Caco-2 (cell line): Measurements from ENCODE around the gene TGM1. TPM values are rescaled to one million over a fixed set of nuclear protein-coding genes. Genes with fewer than 3 reads are reported as not detected.

Source experiments
- BruUV-seq: library from RNA; stranded (reverse); fragments of 400-500 nt; replicated peaks from 2 replicates; lab custom pipeline; 2021; lab: Mats Ljungman, UMichigan
- CTCF ChIA-PET: fragments of 300-600 bp; sonication (Branson Sonifier 250); formaldehyde crosslinking; loops from one replicate; lab custom pipeline; 2022; ENCODE audit warnings: antibody characterized with exemption; lab: Charles Lee
- POLR2A ChIA-PET: fragments of 300-600 bp; sonication (Branson Sonifier 250); formaldehyde crosslinking; loops from one replicate; lab custom pipeline; 2022; ENCODE audit warnings: antibody characterized with exemption; lab: Charles Lee
- DNase-seq, 2 experiments: peaks; one replicate each; pipeline versions ENCODE4 v3.0.0 to v3.0.0-alpha.2; 2020 to 2022
- H3K27me3 ChIP-seq: replicated peaks from 2 replicates; pipeline ENCODE4 v1.6.0; 2011; ENCODE audit warnings: low read length; ENCODE audit not compliant: control insufficient read depth, insufficient read depth
- H3K36me3 ChIP-seq: 2 replicates; pipeline ENCODE4 v1.5.1; 2011; ENCODE audit warnings: low read length; ENCODE audit not compliant: control insufficient read depth, insufficient read depth
- H3K4me1 ChIP-seq: fragments of 250-450 bp; sonication (Bioruptor Pico); 2 replicates; pipeline ENCODE4 v1.5.1; 2020; ENCODE audit warnings: mild to moderate bottlenecking
- H3K4me3 ChIP-seq: 2 replicates; pipeline ENCODE4 v1.5.1; 2011; ENCODE audit warnings: low read depth, mild to moderate bottlenecking, control low read depth, low read length
- H3K9me3 ChIP-seq: fragments of 250-450 bp; sonication (Bioruptor Pico); 2 replicates; pipeline ENCODE4 v1.5.1; 2020; ENCODE audit warnings: mild to moderate bottlenecking, moderate library complexity
- H3K27ac Mint-ChIP-seq: one replicate; pipeline ENCODE4 v1.8.0; 2022; ENCODE audit warnings: mixed read lengths; ENCODE audit not compliant: unreplicated experiment
- H3K27me3 Mint-ChIP-seq: one replicate; pipeline ENCODE4 v1.8.0; 2022; ENCODE audit warnings: mixed read lengths; ENCODE audit not compliant: insufficient read depth, unreplicated experiment
- H3K36me3 Mint-ChIP-seq: one replicate; pipeline ENCODE4 v1.8.0; 2022; ENCODE audit warnings: mild to moderate bottlenecking, mixed read lengths; ENCODE audit not compliant: insufficient read depth, unreplicated experiment
- H3K4me1 Mint-ChIP-seq: one replicate; pipeline ENCODE4 v1.8.0; 2022; ENCODE audit warnings: low read depth, mixed read lengths; ENCODE audit not compliant: unreplicated experiment
- H3K4me3 Mint-ChIP-seq: one replicate; pipeline ENCODE4 v1.8.0; 2022; ENCODE audit warnings: mild to moderate bottlenecking, moderate library complexity, mixed read lengths; ENCODE audit not compliant: unreplicated experiment
- H3K9me3 Mint-ChIP-seq: one replicate; pipeline ENCODE4 v1.8.0; 2022; ENCODE audit warnings: mixed read lengths; ENCODE audit not compliant: unreplicated experiment
- CTCF ChIP-seq, 2 experiments: fragments of 200-600 bp in 1 of 2; IDR thresholded peaks; 1 replicate in 1 of 2; 2 replicates in 1 of 2; pipeline versions ENCODE4 v1.5.1 to v1.8.0; 2011 to 2022; ENCODE audit warnings: antibody characterized with exemption in 1 of 2, control low read depth in 1 of 2, inconsistent platforms in 1 of 2, low read depth in 1 of 2, low read length in 1 of 2, mild to moderate bottlenecking in 1 of 2, moderate library complexity in 1 of 2; ENCODE audit not compliant: insufficient read depth in 1 of 2, severe bottlenecking in 1 of 2, unreplicated experiment in 1 of 2
- intact Hi-C: fragments of 100-400 bp; cut with micrococcal nuclease; formaldehyde crosslinking; loops from one replicate; pipeline ENCODE4 v1.10.0; 2022; ENCODE audit not compliant: unreplicated experiment
- total RNA-seq: library from RNA; stranded (reverse); gene quantifications from 2 replicates; pipeline ENCODE4 v1.2.3, GENCODE V29; 2022

Gene TGM1
- total RNA-seq, 1 experiment from 2014 or later: 5.9 TPM

GRCh38 chr14:24278424-24278823 is 15.4 kb upstream of the TGM1 start:
- H3K4me3 Mint-ChIP-seq: no peak overlapping the region
- Histone ChIP-seq H3K27me3 (no peaks in the 10 kb centered on the region), H3K9me3 (no peaks in the 10 kb centered on the region), H3K36me3 (no peaks in the 10 kb centered on the region), H3K4me3 (no peak overlapping the region), H3K4me1 (no peaks in the 10 kb centered on the region; the same call in 1 of the 2 replicates)
- H3K4me1 Mint-ChIP-seq: no peaks in the 10 kb centered on the region
- H3K27me3 Mint-ChIP-seq: no peaks in the 10 kb centered on the region
- no peak for DNase-seq
- BruUV-seq: no TSS peak
- H3K9me3 Mint-ChIP-seq: no peaks in the 10 kb centered on the region
- H3K27ac Mint-ChIP-seq: no peak overlapping the region
- no peaks in the 10 kb centered on the region for H3K36me3 Mint-ChIP-seq
- POLR2A ChIA-PET: no interaction called here
- CTCF ChIA-PET: no interaction called here
- intact Hi-C loops: no loop called here
- no peak for TF ChIP-seq CTCF (IDR thresholded peaks at IDR 0.05; ENCODE audit: insufficient read depth in 1 of 2, low read depth in 1 of 2, low read length in 1 of 2, severe bottlenecking in 1 of 2, unreplicated experiment in 1 of 2)

GRCh38 chr14:24277606-24278321 is 14.8 kb upstream of the TGM1 start:
- H3K36me3 Mint-ChIP-seq: no peaks in the 10 kb centered on the region
- ChIA-PET POLR2A (no interaction called here), CTCF (no interaction called here)
- no peaks in the 10 kb centered on the region for H3K4me1 Mint-ChIP-seq
- H3K27ac Mint-ChIP-seq: no peak overlapping the region
- no peaks in the 10 kb centered on the region for H3K27me3 Mint-ChIP-seq
- Histone ChIP-seq H3K27me3 (no peaks in the 10 kb centered on the region), H3K9me3 (no peaks in the 10 kb centered on the region), H3K4me3 (no peak overlapping the region), H3K36me3 (no peaks in the 10 kb centered on the region), H3K4me1 (no peaks in the 10 kb centered on the region; the same call in 1 of the 2 replicates)
- H3K9me3 Mint-ChIP-seq: no peaks in the 10 kb centered on the region
- BruUV-seq: no TSS peak
- intact Hi-C loops: no loop called here
- no peak for DNase-seq
- no peak for TF ChIP-seq CTCF (IDR thresholded peaks at IDR 0.05; ENCODE audit: insufficient read depth in 1 of 2, low read depth in 1 of 2, low read length in 1 of 2, severe bottlenecking in 1 of 2, unreplicated experiment in 1 of 2)
- H3K4me3 Mint-ChIP-seq: no peak overlapping the region

GRCh38 chr14:24277071-24277470 is 14.1 kb upstream of the TGM1 start:
- ChIA-PET CTCF (no interaction called here), POLR2A (no interaction called here)
- H3K27me3 Mint-ChIP-seq: no peaks in the 10 kb centered on the region
- no peak for DNase-seq
- H3K36me3 Mint-ChIP-seq: no peaks in the 10 kb centered on the region
- H3K9me3 ChIP-seq: no peaks in the 10 kb centered on the region
- no peaks in the 10 kb centered on the region for H3K36me3 ChIP-seq
- no peak for TF ChIP-seq CTCF (IDR thresholded peaks at IDR 0.05; ENCODE audit: insufficient read depth in 1 of 2, low read depth in 1 of 2, low read length in 1 of 2, severe bottlenecking in 1 of 2, unreplicated experiment in 1 of 2)
- intact Hi-C loops: no loop called here
- no TSS peak for BruUV-seq
- H3K4me1 ChIP-seq: peaks cover 2% of the 10 kb centered on the region
- H3K4me1 Mint-ChIP-seq: peaks cover 6% of the 10 kb centered on the region
- no peak overlapping the region for H3K4me3 ChIP-seq
- no peaks in the 10 kb centered on the region for H3K9me3 Mint-ChIP-seq
- no peak overlapping the region for H3K4me3 Mint-ChIP-seq
- no peaks in the 10 kb centered on the region for H3K27me3 ChIP-seq
- H3K27ac Mint-ChIP-seq: no peak overlapping the region
